Ovary (tissue), 9 donors: ENCODE results near the gene SLCO3A1. TPM values are rescaled to one million over a fixed set of nuclear protein-coding genes. Genes with fewer than 3 reads are reported as not detected.

Source experiments
- DNase-seq, 5 donors: peaks; one replicate each; pipeline ENCODE4 v3.0.0-alpha.2; 2019 to 2020
- H3K27ac ChIP-seq, 2 donors: fragments of 200-600 bp; one replicate each; pipeline versions ENCODE4 v1.5.1 to v1.8.0; 2019 to 2022
- H3K27me3 ChIP-seq: fragments of 200-600 bp; one replicate; pipeline ENCODE4 v1.8.0; 2022
- H3K36me3 ChIP-seq: fragments of 200-600 bp; sonication (generic); one replicate; pipeline ENCODE4 v1.5.1; 2019
- H3K4me1 ChIP-seq: one replicate; pipeline ENCODE4 v1.8.1; 2013; ENCODE audit warnings: mild to moderate bottlenecking, moderate library complexity; ENCODE audit not compliant: insufficient read depth
- H3K4me3 ChIP-seq: fragments of 200-600 bp; sonication (generic); one replicate; pipeline ENCODE4 v1.5.1; 2017
- H3K9me3 ChIP-seq, 2 donors: fragments of 200-600 bp in 1 of 2; sonication (generic) in 1 of 2; one replicate each; pipeline versions ENCODE4 v1.5.1 to v1.8.1; 2013 to 2019; ENCODE audit warnings: mild to moderate bottlenecking in 1 of 2, moderate library complexity in 1 of 2
- EP300 ChIP-seq: sonication (generic); formaldehyde crosslinking; IDR thresholded peaks from one replicate; pipeline ENCODE4 v1.6.1; 2017; ENCODE audit warnings: antibody characterized with exemption
- POLR2A ChIP-seq: fragments of 450-650 bp; IDR thresholded peaks from one replicate; pipeline ENCODE4 v1.6.1; 2017; ENCODE audit warnings: antibody characterized with exemption, mild to moderate bottlenecking, moderate library complexity
- WGBS, 3 donors: extraction: QIAGEN DNeasy Blood & Tissue Kit in 1 of 3; methylation state at CpG; one replicate each; pipeline versions ENCODE4 v1.1.5 to v1.1.7; 2013 to 2017; 5-methylcytosine and 5-hydroxymethylcytosine counted together
- intact Hi-C, 4 donors: fragments of 100-400 bp; cut with DNase I; formaldehyde crosslinking; loops; one replicate each; pipeline versions ENCODE4 v1.11.0 to v1.15.1; 2022 to 2023
- polyA plus RNA-seq, 2 donors: library from polyadenylated mRNA; stranded (reverse); fragments of 200-250 nt in 1 of 2; fragments of 350-450 nt in 1 of 2; fragmentation: Illumina TruSeq in 1 of 2; extraction: RNeasy Lipid Tissue Mini Kit (QIAGEN cat#74804) in 1 of 2; gene quantifications; one replicate each; pipeline ENCODE4 v1.2.3, GENCODE V29; 2013 to 2014
- total RNA-seq, 7 donors: library from RNA; depleted of rRNA in 2 of 7; stranded (reverse); fragments of >200 nt in 2 of 7; fragmentation: NEBNext Ultra II Directional in 3 of 7; extraction: Animal tissue kit (Norgen Biotek cat#: 25700) in 3 of 7; gene quantifications; one replicate each; pipeline versions ENCODE4 v1.1.0 to v1.2.4, GENCODE V29; 2016 to 2023
- TF ChIP-seq, protein P1 (sequence below), 3 donors: fragments of 450-650 bp in 2 of 3; fragments of 200-600 bp in 1 of 3; IDR thresholded peaks; one replicate each; pipeline versions ENCODE4 v1.5.1 to v1.8.0; 2016 to 2022; ENCODE audit warnings: antibody characterized with exemption in 3 of 3, mild to moderate bottlenecking in 1 of 3
- donor health status: DM: no; HTN: no; CAD: no; lungs with moderate emphysema.
- donor health status: DM: no; HTN: no; CAD: no.
- donor health status: Bipolar disorder and iron deficiency.
- donor health status: DM: yes; HTN: yes; CAD: no.
- donor health status: DM: no; HTN: no; CAD: no.
- donor health status: DM: yes; HTN: yes; CAD: no.

The SLCO3A1 gene
- total and polyA plus RNA-seq, 9 donors = 5.0 to 20.0 (median 12.5) TPM

GRCh38 chr15:91887321-91887720 is 33.8 kb downstream of the SLCO3A1 start:
- Histone ChIP-seq H3K36me3 (no peaks in the 10 kb centered on the region), H3K9me3 (no peaks in the 10 kb centered on the region), H3K27me3 (no peaks in the 10 kb centered on the region), H3K4me1 (peaks cover 3% of the 10 kb centered on the region), H3K27ac (no peak overlapping the region), H3K4me3 (no peak overlapping the region)
- intact Hi-C loops = loop anchor here in 1 of 4 donors (5.0 kb wide), 1 partner anchor 50 kb away; no protein-coding TSS in a partner anchor
- 80 to 85% (median 84%) methylated on average over 6 of the region's 6 CpGs for WGBS, 3 donors
- TF ChIP-seq, protein P1, sequence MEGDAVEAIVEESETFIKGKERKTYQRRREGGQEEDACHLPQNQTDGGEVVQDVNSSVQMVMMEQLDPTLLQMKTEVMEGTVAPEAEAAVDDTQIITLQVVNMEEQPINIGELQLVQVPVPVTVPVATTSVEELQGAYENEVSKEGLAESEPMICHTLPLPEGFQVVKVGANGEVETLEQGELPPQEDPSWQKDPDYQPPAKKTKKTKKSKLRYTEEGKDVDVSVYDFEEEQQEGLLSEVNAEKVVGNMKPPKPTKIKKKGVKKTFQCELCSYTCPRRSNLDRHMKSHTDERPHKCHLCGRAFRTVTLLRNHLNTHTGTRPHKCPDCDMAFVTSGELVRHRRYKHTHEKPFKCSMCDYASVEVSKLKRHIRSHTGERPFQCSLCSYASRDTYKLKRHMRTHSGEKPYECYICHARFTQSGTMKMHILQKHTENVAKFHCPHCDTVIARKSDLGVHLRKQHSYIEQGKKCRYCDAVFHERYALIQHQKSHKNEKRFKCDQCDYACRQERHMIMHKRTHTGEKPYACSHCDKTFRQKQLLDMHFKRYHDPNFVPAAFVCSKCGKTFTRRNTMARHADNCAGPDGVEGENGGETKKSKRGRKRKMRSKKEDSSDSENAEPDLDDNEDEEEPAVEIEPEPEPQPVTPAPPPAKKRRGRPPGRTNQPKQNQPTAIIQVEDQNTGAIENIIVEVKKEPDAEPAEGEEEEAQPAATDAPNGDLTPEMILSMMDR (IDR thresholded peaks at IDR 0.05) = no peak
- TF ChIP-seq POLR2A (no peak), EP300 (no peak)
- DNase-seq = no peak

DNA sequence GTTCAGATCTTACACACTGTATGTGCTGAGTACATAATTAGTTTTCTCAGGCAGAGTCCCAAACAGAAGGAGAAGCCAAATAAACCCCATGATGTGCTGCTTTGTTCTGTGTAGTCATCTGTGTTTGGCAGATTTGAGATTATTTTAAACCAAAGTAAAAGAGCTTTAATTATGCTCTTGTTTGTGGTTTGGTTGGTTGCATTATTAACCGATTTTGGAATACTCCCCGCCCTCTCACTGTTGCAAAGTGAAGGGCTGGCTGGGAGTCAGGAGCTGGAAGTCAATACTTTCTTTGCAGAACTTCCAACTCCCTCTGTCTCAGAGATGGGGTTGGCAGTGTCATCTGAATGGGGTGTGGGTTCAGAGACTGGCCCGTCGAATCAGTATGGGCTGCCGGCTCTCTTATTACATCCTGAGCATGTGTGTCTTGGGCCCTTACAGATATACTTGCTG is 34.4 kb downstream of the SLCO3A1 start:
- TF ChIP-seq EP300 = no peak
- TF ChIP-seq POLR2A = no peak
- TF ChIP-seq, protein P1 (IDR thresholded peaks at IDR 0.05) = no peak
- Histone ChIP-seq H3K4me1 (peaks cover 3% of the 10 kb centered on the region), H3K4me3 (no peak overlapping the region), H3K27ac (no peak overlapping the region), H3K36me3 (no peaks in the 10 kb centered on the region), H3K27me3 (no peaks in the 10 kb centered on the region), H3K9me3 (no peaks in the 10 kb centered on the region)
- intact Hi-C loops = loop anchor here in 1 of 4 donors (5.0 kb wide), 1 partner anchor 49 kb away; no protein-coding TSS in a partner anchor
- 42 to 58% (median 48%) methylated on average over 5 of the region's 5 CpGs for WGBS, 3 donors
- DNase-seq = no peak

DNA sequence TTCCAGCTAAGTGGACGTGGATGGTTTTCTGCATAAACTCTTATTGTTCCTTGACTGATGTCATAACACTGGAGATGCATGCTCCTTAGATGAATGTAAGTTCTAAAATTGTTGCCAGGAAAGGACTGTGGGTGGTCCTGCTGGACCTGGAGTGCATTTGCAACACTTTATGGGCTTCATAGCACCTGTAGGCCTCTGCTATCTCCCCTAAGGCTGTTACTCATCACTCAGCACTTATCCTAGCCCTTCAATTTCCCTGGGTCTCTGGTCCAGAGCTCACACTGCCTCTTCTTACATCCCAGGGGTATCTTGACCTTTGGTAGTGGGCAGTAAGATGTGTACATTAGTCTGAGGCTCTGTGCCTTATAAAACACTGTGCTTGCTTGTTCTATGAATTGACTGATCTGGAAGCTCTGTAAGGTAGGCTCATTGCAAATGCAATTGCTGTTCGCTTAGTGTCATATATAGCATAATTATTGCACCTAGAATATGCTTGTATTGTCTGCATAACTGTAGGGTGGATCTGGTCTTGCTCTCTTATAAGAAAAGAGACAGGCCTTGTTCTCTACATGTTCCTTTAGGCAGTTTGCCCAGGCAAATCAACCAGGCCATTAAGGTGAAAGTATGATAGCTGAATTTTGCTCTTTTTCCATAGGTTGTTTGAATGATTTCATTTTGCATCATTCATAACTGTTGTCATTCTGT is 35.8 kb downstream of the SLCO3A1 start:
- Histone ChIP-seq H3K27me3 (no peaks in the 10 kb centered on the region), H3K4me1 (peaks cover 3% of the 10 kb centered on the region), H3K9me3 (no peaks in the 10 kb centered on the region), H3K4me3 (no peak overlapping the region), H3K36me3 (no peaks in the 10 kb centered on the region), H3K27ac (no peak overlapping the region)
- TF ChIP-seq EP300 (no peak), POLR2A (no peak)
- TF ChIP-seq, protein P1 (IDR thresholded peaks at IDR 0.05) = no peak
- WGBS, 3 donors = 90 to 96% (median 93%) methylated on average over 2 of the region's 2 CpGs
- intact Hi-C loops = loop anchor here in 1 of 4 donors (5.0 kb wide), 1 partner anchor 48 kb away; no protein-coding TSS in a partner anchor
- DNase-seq = no peak

GRCh38 chr15:91890614-91891013 is 37.1 kb downstream of the SLCO3A1 start:
- H3K27ac ChIP-seq = no peak overlapping the region
- no peak for DNase-seq
- TF ChIP-seq POLR2A (no peak), EP300 (no peak)
- TF ChIP-seq, protein P1 (IDR thresholded peaks at IDR 0.05) = no peak
- no peaks in the 10 kb centered on the region for H3K27me3 ChIP-seq
- H3K36me3 ChIP-seq = no peaks in the 10 kb centered on the region
- H3K9me3 ChIP-seq = no peaks in the 10 kb centered on the region
- no peak overlapping the region for H3K4me3 ChIP-seq
- intact Hi-C loops = no loop called here
- 90 to 95% (median 92%) methylated on average over 2 of the region's 2 CpGs for WGBS, 3 donors
- peaks cover 3% of the 10 kb centered on the region for H3K4me1 ChIP-seq
